Measurements from ENCODE around the gene PRKCE.

- TF ChIP-seq GATA3 (IDR thresholded peaks at IDR 0.05; ENCODE audit: low read depth, low read length) (no peak), GATA2 (IDR thresholded peaks at IDR 0.05; ENCODE audit: low read depth, low read length) (no peak)
These were observed 77.0 kb downstream of the PRKCE start for GRCh38 chr2:45728458-45728942.
